Glomerular visceral epithelial cell (primary cell): ENCODE measurements around the gene ZNF135.

ENCODE experiments used
- DNase-seq: peaks from one replicate; pipeline ENCODE4 v3.0.0-alpha.2; 2016; ENCODE audit errors: extremely low spot score

Gene ZNF135

DNA sequence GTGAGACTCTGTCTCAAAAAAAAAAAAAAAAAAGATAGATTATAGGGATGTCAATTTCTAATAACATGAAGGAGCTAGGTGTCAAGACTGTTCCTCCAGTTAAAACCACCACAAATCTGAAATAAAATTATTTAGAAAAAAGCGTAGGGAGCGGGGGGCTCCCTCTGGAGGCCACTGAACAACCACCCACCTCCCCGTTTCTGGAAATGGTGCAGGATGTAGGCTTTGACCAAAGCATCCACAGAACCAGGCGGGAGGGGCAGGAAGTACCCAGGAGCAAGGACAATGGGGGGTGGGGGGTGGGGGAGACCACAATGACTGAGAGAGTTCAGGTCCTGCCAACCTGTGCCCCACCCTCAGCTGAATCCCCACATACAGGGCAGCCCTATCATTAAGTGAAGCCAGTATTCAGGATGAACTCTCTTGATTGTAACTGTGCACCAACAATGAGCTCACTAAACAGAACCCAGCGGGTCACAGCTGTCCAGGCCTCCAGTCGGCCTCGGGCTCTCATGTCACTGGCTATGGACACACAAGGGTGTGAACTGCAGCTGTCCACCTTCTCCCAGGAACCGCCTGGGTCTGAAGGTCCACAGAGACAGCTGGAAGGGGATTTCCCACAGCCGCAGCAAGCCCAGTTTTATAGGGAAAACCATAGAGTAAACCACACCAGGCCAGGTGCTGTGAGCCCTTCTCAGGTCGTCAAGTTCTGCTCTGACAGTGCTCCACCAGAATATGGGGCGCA, 32.3 kb downstream of the ZNF135 start:
- DNase-seq = no peak

DNA sequence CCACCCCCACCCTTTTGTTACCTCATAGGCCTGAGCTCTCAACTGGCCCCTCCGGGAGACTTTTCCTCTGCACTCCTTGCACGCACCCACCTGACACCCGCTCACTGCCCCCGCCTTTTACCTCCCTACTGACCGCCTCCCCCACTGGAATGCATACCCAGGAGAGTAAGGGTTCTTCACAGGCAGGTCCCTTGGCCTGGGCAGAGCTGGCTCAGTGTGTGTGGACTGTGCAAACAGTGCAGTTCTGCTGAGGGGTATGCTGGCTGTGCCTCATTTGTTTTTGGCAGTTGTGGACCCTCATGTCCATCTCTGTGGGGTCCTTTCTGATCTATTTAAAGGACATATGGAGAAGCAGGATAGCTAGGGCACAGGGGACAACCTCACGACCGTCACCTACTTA, 34.0 kb downstream of the ZNF135 start:
- DNase-seq = no peak

DNA sequence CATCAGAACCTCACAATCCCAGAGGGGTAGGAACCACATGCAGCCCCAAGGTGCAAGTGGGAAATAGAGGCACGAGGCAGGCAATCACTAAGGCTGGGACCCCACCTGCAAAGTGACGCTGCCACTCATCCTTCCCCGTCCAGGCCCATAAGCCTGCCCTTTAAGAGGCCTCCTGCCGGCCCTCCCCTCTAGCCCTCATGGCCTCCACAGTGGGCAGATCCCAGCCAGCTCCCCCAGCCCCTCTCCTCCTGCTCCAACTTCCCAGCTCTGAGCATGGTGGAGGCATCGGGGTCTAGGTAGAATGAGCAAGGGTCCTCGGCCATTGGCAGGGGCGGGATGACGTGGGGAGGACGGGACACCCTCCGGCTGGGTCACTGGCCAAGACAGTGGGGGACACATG, 36.2 kb downstream of the ZNF135 start:
- no peak for DNase-seq

DNA sequence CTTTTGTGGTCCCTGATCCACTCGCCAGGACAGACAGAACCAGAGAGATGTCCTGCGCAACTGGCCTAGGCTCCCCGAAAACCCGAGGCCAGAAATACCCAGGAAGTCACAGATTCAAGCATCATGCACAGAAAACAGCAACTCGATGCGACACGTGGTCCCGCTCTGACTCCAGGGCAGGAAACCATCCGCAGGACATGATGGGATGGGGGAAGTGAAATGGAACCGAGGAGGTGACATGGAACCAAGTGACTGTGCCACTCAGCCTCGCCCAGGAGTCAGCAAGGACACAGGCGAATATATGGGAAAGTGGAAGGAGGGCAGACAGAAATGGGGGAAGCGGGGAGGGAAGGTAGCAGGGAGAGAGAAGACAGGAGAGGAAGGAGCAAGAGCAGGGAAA, 37.8 kb downstream of the ZNF135 start:
- no peak for DNase-seq

DNA sequence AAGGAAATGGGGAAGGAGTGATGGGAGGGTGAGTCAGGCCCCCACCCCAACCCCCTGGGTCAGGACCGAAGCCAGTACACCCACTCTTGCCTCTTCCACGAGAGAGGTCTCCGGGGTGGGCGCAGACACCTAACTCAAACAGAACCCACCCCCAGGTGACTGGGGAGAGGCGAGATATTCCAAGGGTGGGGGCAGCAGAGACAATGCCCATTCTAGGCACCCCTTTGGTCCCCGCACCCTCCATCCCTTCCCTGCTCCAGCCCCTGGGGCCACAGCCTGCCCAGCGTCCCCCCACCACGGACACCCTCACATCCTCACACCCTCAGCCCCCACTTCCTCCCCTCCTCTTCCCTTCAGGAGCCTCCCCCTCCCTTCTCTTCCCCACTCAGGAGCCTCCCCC, 38.3 kb downstream of the ZNF135 start:
- no peak for DNase-seq

DNA sequence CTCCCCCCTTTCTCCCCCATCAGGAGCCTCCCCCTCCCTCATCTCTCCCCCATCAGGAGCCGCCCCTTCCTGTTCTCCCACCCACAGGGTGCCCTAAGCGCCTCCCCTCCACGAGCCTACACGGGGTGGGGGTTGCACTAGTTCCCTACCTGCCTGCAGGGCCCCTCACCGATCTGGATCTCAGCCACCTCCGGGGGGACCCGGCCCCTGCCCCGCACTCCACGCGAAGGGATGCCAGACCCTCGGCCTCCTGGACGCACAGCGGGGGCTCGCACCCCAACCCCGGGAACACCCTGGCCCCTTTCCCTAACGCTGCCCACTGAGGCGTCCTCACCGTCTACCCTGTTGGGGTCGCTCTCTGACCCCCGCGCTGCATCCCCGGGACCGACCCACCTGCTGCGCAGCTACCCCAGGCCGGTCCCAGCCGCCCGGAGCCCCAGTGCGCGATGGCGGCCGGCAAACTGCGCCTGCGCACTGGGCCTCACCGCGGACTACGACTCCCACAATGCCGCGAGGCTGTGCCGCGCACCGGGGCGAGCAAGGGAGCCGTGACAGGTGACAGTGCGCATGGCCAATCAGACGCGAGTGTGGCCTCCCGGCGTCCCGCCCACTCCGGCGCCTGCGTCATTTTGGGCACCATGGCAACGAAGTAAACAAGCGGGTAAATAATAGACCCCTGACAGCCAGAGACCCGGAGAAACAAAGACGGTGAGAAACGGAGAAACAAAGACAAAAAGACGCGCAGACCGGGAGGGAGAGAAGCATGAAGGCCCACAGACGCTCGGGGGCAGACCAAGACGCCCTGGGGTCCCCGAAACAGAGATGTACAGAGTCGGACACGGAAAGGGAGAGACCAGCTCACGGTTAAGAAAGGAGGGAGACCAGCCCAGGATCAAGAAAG, 38.9 kb downstream of the ZNF135 start, which contains the start of gene ZSCAN18:
Gene ZSCAN18, minus strand, starts transcription at position 451 of the 901 bp plus-strand sequence. CDS start 7,964 bp downstream, outside the sequence.
- DNase-seq = peak; percentile 89

DNA sequence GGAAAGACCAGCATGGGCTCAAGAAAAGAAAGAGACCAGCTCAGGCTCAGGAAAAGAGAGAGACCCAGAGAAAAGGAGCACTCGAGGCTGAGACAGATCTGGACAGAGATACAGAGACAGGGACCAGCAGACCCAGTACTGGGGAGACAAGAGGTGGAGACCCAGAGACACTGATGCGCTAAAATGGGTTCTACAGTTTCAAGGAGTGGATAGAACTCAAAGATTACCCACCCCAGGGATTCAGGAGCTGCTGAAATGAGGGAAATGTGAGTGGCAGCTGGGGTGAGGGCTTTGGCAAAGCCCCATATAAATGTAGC, 39.6 kb downstream of the ZNF135 start:
- DNase-seq = no peak

DNA sequence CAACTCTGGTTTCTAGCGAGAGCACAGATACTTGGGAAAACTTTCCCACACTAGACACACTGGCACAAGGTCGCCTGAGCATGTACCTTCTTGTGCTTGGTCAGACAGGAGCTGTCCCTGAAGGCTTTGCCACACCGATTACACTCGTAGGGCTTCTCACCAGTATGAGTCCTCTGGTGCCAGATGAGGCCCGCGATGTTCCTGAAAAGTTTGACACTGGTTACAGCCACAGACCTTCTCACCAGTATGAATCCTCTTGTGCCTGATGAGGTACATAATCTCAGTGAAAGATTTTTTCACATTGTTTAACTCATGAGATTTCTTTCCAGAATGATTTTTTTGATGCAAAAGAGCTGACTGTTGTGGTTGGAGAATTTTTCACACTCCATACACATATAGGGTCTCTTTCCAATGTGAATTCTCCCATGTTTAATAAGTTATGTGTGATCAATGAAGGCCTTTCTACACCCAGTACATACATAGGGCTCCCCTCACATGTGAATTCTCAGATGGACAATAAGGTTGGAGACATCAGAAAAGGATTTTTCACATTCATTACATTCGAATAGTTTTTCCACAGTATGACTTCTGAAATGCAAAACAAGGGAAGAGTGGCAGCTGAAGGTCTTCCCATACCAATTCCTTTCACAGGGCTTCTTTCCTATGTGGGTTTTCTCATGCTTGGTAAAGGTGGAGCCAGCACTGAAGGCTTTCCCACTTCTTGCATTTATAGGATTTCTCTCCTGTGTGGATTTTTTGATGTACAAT, 48.9 kb downstream of the ZNF135 start:
- no peak for DNase-seq

DNA sequence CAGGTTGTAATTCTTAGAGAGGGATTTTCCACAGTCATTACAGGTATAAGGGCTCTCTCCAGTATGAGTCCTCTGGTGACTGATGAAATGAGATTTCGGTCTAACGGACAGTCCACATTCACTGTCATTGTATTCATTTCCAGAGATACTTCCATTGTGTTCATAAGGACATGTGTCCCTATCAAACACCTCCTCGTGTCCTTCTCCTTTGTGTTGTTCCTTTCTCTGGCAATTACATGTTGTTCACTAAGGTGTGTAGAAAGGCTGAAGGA, 49.4 kb downstream of the ZNF135 start:
- DNase-seq = no peak

DNA sequence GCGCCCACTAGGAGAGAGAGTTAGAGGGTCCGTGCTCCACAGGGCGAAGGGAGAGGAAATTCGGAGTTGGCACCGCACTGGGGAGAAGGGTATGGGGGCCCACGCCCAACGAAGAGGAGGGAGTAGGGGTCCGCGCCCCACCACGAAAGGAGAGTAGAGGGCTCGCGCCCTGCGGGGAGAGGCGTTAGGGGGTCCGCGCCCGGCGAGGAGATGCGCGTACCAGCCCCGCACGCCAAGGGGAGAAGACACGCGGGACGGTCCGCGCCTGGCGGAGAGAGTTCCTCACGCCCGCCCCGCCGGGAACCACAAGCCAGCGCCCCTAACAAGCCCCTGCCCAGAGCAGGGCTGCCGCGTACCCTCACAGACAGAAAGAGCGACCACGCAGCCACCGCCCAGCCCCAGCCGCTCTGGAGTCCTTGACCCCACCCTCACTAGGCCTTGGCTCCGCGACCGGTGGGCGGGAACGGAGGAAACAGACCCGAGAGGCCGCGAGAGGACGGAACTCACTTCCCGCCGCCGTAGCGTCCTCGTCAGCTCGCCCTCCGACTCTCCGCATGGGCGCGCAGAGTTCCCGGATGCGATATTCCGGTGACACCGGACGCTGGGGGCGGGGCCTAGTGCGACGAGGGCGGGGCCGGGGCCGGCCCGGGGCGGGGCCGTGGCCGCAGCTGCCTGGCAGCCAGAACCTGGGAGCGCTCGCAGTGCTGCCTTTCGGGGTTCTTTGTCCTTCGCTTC, 58.9 kb downstream of the ZNF135 start:
- DNase-seq = no peak

DNA sequence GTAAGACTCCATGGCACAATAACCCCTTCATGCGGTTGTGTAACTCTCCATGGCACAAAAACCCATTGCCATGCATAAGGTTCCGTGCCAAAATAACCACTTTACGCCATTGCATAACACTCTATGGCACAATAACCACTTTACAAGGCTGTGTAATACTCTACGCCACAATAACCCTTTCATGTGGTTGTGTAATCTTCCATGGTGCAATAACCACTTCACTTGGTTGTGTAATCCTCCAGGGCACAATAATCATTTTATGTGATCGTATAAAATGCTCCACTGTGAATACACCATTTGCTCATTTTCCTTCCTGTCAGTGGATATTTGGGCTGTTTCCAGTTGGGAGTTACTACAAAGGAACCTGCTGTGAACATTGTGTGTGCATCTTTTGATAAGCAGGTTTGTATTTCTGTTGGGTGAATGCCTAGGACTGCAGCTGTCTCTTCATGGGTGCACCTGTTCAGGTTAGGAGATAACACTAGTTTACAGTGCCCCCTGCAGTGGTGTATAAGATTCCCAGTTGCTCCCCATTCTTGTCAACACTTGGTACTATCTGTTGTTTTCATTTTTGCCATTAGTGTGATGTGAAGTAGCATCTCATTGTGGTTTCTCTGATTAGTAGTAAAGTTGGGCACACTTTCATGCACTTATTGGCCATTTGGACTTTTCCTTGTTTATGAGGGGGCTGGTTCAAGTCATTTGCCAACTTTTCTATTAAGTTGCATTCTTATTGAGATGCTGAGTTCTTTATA, 60.1 kb downstream of the ZNF135 start:
- DNase-seq = no peak
